Psoas muscle (tissue), 8 donors: ENCODE data around the gene HFM1. TPM values are rescaled to one million over a fixed set of nuclear protein-coding genes. Genes with fewer than 3 reads are reported as not detected.
"Not testable (repeated sequence)": the region's sequence is repeated elsewhere in the genome, so short reads cannot be mapped to it uniquely, and the experiment has no call there.

Experiments used
- ATAC-seq, 4 donors: fragments of 200-7000 bp; cut with Tn5 transposase; one replicate each; pipeline ENCODE4 v1.9.1; 2020; ENCODE audit warnings: moderate library complexity in 3 of 4, mild to moderate bottlenecking in 2 of 4
- DNase-seq, 2 donors: peaks; one replicate each; pipeline ENCODE4 v3.0.0-alpha.2; 2020
- H3K27ac ChIP-seq: fragments of 200-600 bp; one replicate; pipeline ENCODE4 v1.8.0; 2022
- H3K27me3 ChIP-seq, 3 donors: fragments of 200-600 bp in 1 of 3; one replicate each; pipeline versions ENCODE4 v1.6.1 to v1.8.0; 2013 to 2022; ENCODE audit warnings: low read length in 2 of 3, mild to moderate bottlenecking in 2 of 3, moderate library complexity in 1 of 3; ENCODE audit not compliant: insufficient read depth in 3 of 3
- H3K36me3 ChIP-seq, 2 donors: fragments of 200-600 bp in 1 of 2; one replicate each; pipeline versions ENCODE4 v1.6.1 to v1.8.0; 2013 to 2022; ENCODE audit warnings: low read depth in 1 of 2, mild to moderate bottlenecking in 1 of 2, moderate library complexity in 1 of 2; ENCODE audit not compliant: insufficient read depth in 1 of 2
- H3K4me1 ChIP-seq: fragments of 200-600 bp; one replicate; pipeline ENCODE4 v1.8.0; 2022
- H3K4me3 ChIP-seq: fragments of 200-600 bp; one replicate; pipeline ENCODE4 v1.8.0; 2022; ENCODE audit warnings: mild to moderate bottlenecking
- H3K9me3 ChIP-seq: fragments of 200-600 bp; one replicate; pipeline ENCODE4 v1.8.0; 2022
- CTCF ChIP-seq: fragments of 200-600 bp; IDR thresholded peaks from one replicate; pipeline ENCODE4 v1.8.0; 2022; ENCODE audit warnings: antibody characterized with exemption
- WGBS, 3 donors: extraction: QIAGEN DNeasy Blood & Tissue Kit; methylation state at CpG; one replicate each; pipeline versions ENCODE4 v1.1.6 to v1.1.7; 2013; 5-methylcytosine and 5-hydroxymethylcytosine counted together
- intact Hi-C, 2 donors: fragments of 100-400 bp; cut with DNase I; formaldehyde crosslinking; loops; one replicate each; pipeline versions ENCODE4 v1.11.0 to v1.14.2; 2022
- polyA plus RNA-seq, 3 donors: library from polyadenylated mRNA; stranded (reverse); fragments of 200-250 nt; gene quantifications; one replicate each; pipeline ENCODE4 v1.2.3, GENCODE V29; 2013
- total RNA-seq, 4 donors: library from RNA; stranded (reverse); fragmentation: NEBNext Ultra II Directional in 2 of 4; extraction: Animal tissue kit (Norgen Biotek cat#: 25700) in 2 of 4; gene quantifications; one replicate each; pipeline versions ENCODE4 v1.2.1 to v1.2.4, GENCODE V29; 2021 to 2023
- donor health status: healthy with polysubstance abuse.
- donor health status: DM: no; HTN: no; CAD: no; lungs with moderate emphysema.
- donor health status: Bipolar disorder and iron deficiency.
- donor health status: healthy.
- donor health status: DM: yes; HTN: yes; CAD: no.
- donor health status: DM: no; HTN: no; CAD: no.
- donor health status: DM: no; HTN: no; CAD: no.
- donor health status: DM: yes; HTN: yes; CAD: no.

The HFM1 gene
- total and polyA plus RNA-seq, 7 donors: 0.08 to 3.1 (median 1.3) TPM

GRCh38 chr1:91286259-91286961 is 118.2 kb downstream of the HFM1 start:
- not testable (repeated sequence) for H3K4me3 ChIP-seq, H3K9me3 ChIP-seq, DNase-seq, ATAC-seq, H3K27ac ChIP-seq, H3K36me3 ChIP-seq, H3K27me3 ChIP-seq
- intact Hi-C loops: loop anchor here in 1 of 2 donors (10.0 kb wide), 1 partner anchor 218 kb away; the partner anchor contains the start of gene CDC7
- 94% methylated on average over 14 to 15 of the region's 19 CpGs for WGBS, 3 donors
- peaks cover 11% of the 10 kb centered on the region for H3K4me1 ChIP-seq

GRCh38 chr1:91283421-91283726 is 121.3 kb downstream of the HFM1 start:
- 93 to 98% (median 94%) methylated on average over 2 of the region's 2 CpGs for WGBS, 3 donors
- intact Hi-C loops: loop anchor here (2.0 to 10.0 kb wide), 5 partner anchors 117 to 644 kb away; partner anchors contain the start of gene CDC7 (in 2 of the 2)
- no peaks in the 10 kb centered on the region for H3K36me3 ChIP-seq
- no peaks in the 10 kb centered on the region for H3K27me3 ChIP-seq
- peak overlapping the region; percentile 58 for H3K27ac ChIP-seq
- no peak for DNase-seq
- H3K9me3 ChIP-seq: no peaks in the 10 kb centered on the region
- H3K4me1 ChIP-seq: peaks cover 11% of the 10 kb centered on the region
- no peak overlapping the region for H3K4me3 ChIP-seq
- ATAC-seq: peak; percentile 47 to 76 (median 64)
- TF ChIP-seq CTCF: no peak

- Histone ChIP-seq H3K27ac (peak overlapping the region; percentile 58), H3K4me1 (peaks cover 11% of the 10 kb centered on the region), H3K27me3 (no peaks in the 10 kb centered on the region), H3K4me3 (peak overlapping the region; percentile 54), H3K9me3 (no peaks in the 10 kb centered on the region), H3K36me3 (no peaks in the 10 kb centered on the region)
- peak; percentile 75 to 94 (median 84) for ATAC-seq
- TF ChIP-seq CTCF: peak; percentile 80
- no peak for DNase-seq
- 41 to 48% (median 43%) methylated on average over 6 of the region's 6 CpGs for WGBS, 3 donors
- intact Hi-C loops: loop anchor here (2.0 to 10.0 kb wide), 5 partner anchors 118 to 644 kb away; partner anchors contain the start of gene CDC7 (in 2 of the 2)
Measured at GRCh38 chr1:91282695-91283420, 121.8 kb downstream of the HFM1 start.

- Histone ChIP-seq H3K9me3 (no peaks in the 10 kb centered on the region), H3K4me3 (no peak overlapping the region), H3K36me3 (no peaks in the 10 kb centered on the region), H3K27ac (no peak overlapping the region), H3K27me3 (no peaks in the 10 kb centered on the region), H3K4me1 (peaks cover 11% of the 10 kb centered on the region)
- no peak for ATAC-seq
- 74 to 77% (median 75%) methylated on average over 6 of the region's 6 CpGs for WGBS, 3 donors
- DNase-seq: no peak
- intact Hi-C loops: loop anchor here (2.0 to 10.0 kb wide), 5 partner anchors 119 to 646 kb away; partner anchors contain the start of gene CDC7 (in 2 of the 2)
- no peak for TF ChIP-seq CTCF
Measured at GRCh38 chr1:91281782-91282181, 122.9 kb downstream of the HFM1 start.

- Histone ChIP-seq H3K36me3 (peaks cover 0 to 16% of the 10 kb centered on the region in 2 donors), H3K27ac (no peak overlapping the region), H3K4me3 (no peak overlapping the region), H3K9me3 (no peaks in the 10 kb centered on the region), H3K27me3 (no peaks in the 10 kb centered on the region), H3K4me1 (peaks cover 11% of the 10 kb centered on the region)
- ATAC-seq: no peak
- WGBS, 3 donors: 83 to 91% (median 88%) methylated on average over 1 of the region's 1 CpG
- TF ChIP-seq CTCF: no peak
- DNase-seq: no peak
- intact Hi-C loops: loop anchor here in 1 of 2 donors (10.0 kb wide), 1 partner anchor 646 kb away; no protein-coding TSS in a partner anchor
Measured at GRCh38 chr1:91278754-91279153, 125.9 kb downstream of the HFM1 start.
